ENCODE measurements around the gene ATP6V0C. TPM values are rescaled to one million over a fixed set of nuclear protein-coding genes. Genes with fewer than 3 reads are reported as not detected.

Gene ATP6V0C
- total RNA-seq, 8 experiments from 2014 or later, result 24.7 to 75.3 (median 47.4) TPM

- peak in 7 of 8 experiments; percentile 5 to 81 (median 76) for ATAC-seq (replicated peaks in 6 of 8)
- Histone ChIP-seq H3K27ac (no peak overlapping the region), H3K4me3 (no peak overlapping the region), H3K4me1 (replicated peaks in 1 of 2) (peaks cover 3 to 15% of the 10 kb centered on the region in 2 donors)
- 23 to 100% (median 55%) methylated on average over 4 to 13 of the region's 29 CpGs; no CpG with 5 or more reads in 6 of the 10 experiments for WGBS, 10 experiments
- in situ Hi-C loops (cut with MboI; ENCODE audit: low pct_unique_long_range_greater_than_20kb in 2 of 9, low sequenced_read_pairs in 9 of 9, unreplicated experiment in 9 of 9), result loop anchor here in 1 of 9 experiments (25.0 kb wide), 1 partner anchor 150 kb away; the partner anchor contains the start of gene ABCA3
Observed at GRCh38 chr16:2486645-2487516, 26.9 kb upstream of the ATP6V0C start.

- peak in 1 of 8 experiments; percentile 6 for ATAC-seq (replicated peaks in 6 of 8)
- Histone ChIP-seq H3K27ac (no peak overlapping the region), H3K4me3 (no peak overlapping the region), H3K4me1 (replicated peaks in 1 of 2) (peaks cover 3 to 15% of the 10 kb centered on the region in 2 donors)
- in situ Hi-C loops (cut with MboI; ENCODE audit: low pct_unique_long_range_greater_than_20kb in 2 of 9, low sequenced_read_pairs in 9 of 9, unreplicated experiment in 9 of 9), result loop anchor here in 1 of 9 experiments (25.0 kb wide), 1 partner anchor 150 kb away; the partner anchor contains the start of gene ABCA3
- WGBS, 10 experiments, result 20 to 100% (median 81%) methylated on average over 1 to 5 of the region's 8 CpGs; no CpG with 5 or more reads in 6 of the 10 experiments
Observed at GRCh38 chr16:2487517-2487842, 26.3 kb upstream of the ATP6V0C start.

GRCh38 chr16:2487903-2488531 lies 25.7 kb upstream of the ATP6V0C start:
- Histone ChIP-seq H3K4me1 (replicated peaks in 1 of 2) (peaks cover 3 to 15% of the 10 kb centered on the region in 2 donors), H3K4me3 (no peak overlapping the region), H3K27ac (no peak overlapping the region)
- in situ Hi-C loops (cut with MboI; ENCODE audit: low pct_unique_long_range_greater_than_20kb in 2 of 9, low sequenced_read_pairs in 9 of 9, unreplicated experiment in 9 of 9), result loop anchor here in 1 of 9 experiments (25.0 kb wide), 1 partner anchor 151 kb away; the partner anchor contains the start of gene ABCA3
- ATAC-seq (replicated peaks in 6 of 8), result peak in 1 of 8 experiments; percentile 18
- 60 to 100% (median 83%) methylated on average over 1 to 4 of the region's 15 CpGs; no CpG with 5 or more reads in 1 of the 10 experiments for WGBS, 10 experiments

- in situ Hi-C loops (cut with MboI; ENCODE audit: low pct_unique_long_range_greater_than_20kb in 2 of 9, low sequenced_read_pairs in 9 of 9, unreplicated experiment in 9 of 9), result loop anchor here in 1 of 9 experiments (25.0 kb wide), 1 partner anchor 152 kb away; the partner anchor contains the start of gene ABCA3
- ATAC-seq (replicated peaks in 6 of 8), result no peak
- Histone ChIP-seq H3K27ac (no peak overlapping the region), H3K4me1 (replicated peaks in 1 of 2) (peaks cover 3 to 15% of the 10 kb centered on the region in 2 donors), H3K4me3 (no peak overlapping the region)
- WGBS, 10 experiments, result 83 to 97% (median 89%) methylated on average over 2 to 7 of the region's 16 CpGs; no CpG with 5 or more reads in 4 of the 10 experiments
Observed at GRCh38 chr16:2489581-2489980, 24.2 kb upstream of the ATP6V0C start.

GRCh38 chr16:2490190-2491105 lies 23.3 kb upstream of the ATP6V0C start:
- Histone ChIP-seq H3K4me1 (replicated peaks in 1 of 2) (peaks cover 0 to 6% of the 10 kb centered on the region in 2 donors), H3K27ac (no peak overlapping the region), H3K4me3 (no peak overlapping the region)
- WGBS, 10 experiments, result 40 to 96% (median 88%) methylated on average over 1 to 9 of the region's 23 CpGs; no CpG with 5 or more reads in 7 of the 10 experiments
- ATAC-seq (replicated peaks in 6 of 8), result peak in 1 of 8 experiments; percentile 44
- in situ Hi-C loops (cut with MboI; ENCODE audit: low pct_unique_long_range_greater_than_20kb in 2 of 9, low sequenced_read_pairs in 9 of 9, unreplicated experiment in 9 of 9), result loop anchor here in 1 of 9 experiments (25.0 kb wide), 1 partner anchor 153 kb away; the partner anchor contains the start of gene ABCA3

GRCh38 chr16:2492292-2492691 lies 21.5 kb upstream of the ATP6V0C start:
- H3K4me3 ChIP-seq, result no peak overlapping the region
- peaks cover 8 to 10% of the 10 kb centered on the region in 2 donors for H3K4me1 ChIP-seq (replicated peaks in 1 of 2)
- no peak for ATAC-seq (replicated peaks in 6 of 8)
- 84 to 96% (median 90%) methylated on average over 4 to 10 of the region's 13 CpGs; no CpG with 5 or more reads in 4 of the 10 experiments for WGBS, 10 experiments
- in situ Hi-C loops (cut with MboI; ENCODE audit: low pct_unique_long_range_greater_than_20kb in 2 of 9, low sequenced_read_pairs in 9 of 9, unreplicated experiment in 9 of 9), result loop anchor here in 1 of 9 experiments (25.0 kb wide), 1 partner anchor 155 kb away; the partner anchor contains the start of gene ABCA3
- H3K27ac ChIP-seq, result no peak overlapping the region

- in situ Hi-C loops (cut with MboI; ENCODE audit: low pct_unique_long_range_greater_than_20kb in 2 of 9, low sequenced_read_pairs in 9 of 9, unreplicated experiment in 9 of 9), result loop anchor here in 1 of 9 experiments (25.0 kb wide), 1 partner anchor 156 kb away; the partner anchor contains the start of gene ABCA3
Observed at GRCh38 chr16:2493605-2494004, 20.1 kb upstream of the ATP6V0C start.

GRCh38 chr16:2494616-2495015 lies 19.1 kb upstream of the ATP6V0C start:
- no peak for ATAC-seq (replicated peaks in 6 of 8)

More at GRCh38 chr16:2493605-2494004, 20.1 kb upstream of the ATP6V0C start:
- peaks cover 14 to 15% of the 10 kb centered on the region in 2 donors for H3K4me1 ChIP-seq (replicated peaks in 1 of 2)
- H3K27ac ChIP-seq, result no peak overlapping the region
- WGBS, 10 experiments, result 60 to 100% (median 100%) methylated on average over 1 to 5 of the region's 6 CpGs; no CpG with 5 or more reads in 2 of the 10 experiments
- H3K4me3 ChIP-seq, result no peak overlapping the region
- ATAC-seq (replicated peaks in 6 of 8), result no peak

GRCh38 chr16:2495041-2495440 lies 18.7 kb upstream of the ATP6V0C start:
- Histone ChIP-seq H3K27ac (no peak overlapping the region), H3K4me1 (replicated peaks in 1 of 2) (peaks cover 14 to 15% of the 10 kb centered on the region in 2 donors), H3K4me3 (no peak overlapping the region)
- WGBS, 10 experiments, result 87 to 100% (median 100%) methylated on average over 1 to 4 of the region's 5 CpGs; no CpG with 5 or more reads in 4 of the 10 experiments
- in situ Hi-C loops (cut with MboI; ENCODE audit: low pct_unique_long_range_greater_than_20kb in 2 of 9, low sequenced_read_pairs in 9 of 9, unreplicated experiment in 9 of 9), result loop anchor here in 1 of 9 experiments (25.0 kb wide), 1 partner anchor 158 kb away; the partner anchor contains the start of gene ABCA3
- no peak for ATAC-seq (replicated peaks in 6 of 8)

More at GRCh38 chr16:2494616-2495015, 19.1 kb upstream of the ATP6V0C start:
- WGBS, 10 experiments, result 67 to 100% (median 93%) methylated on average over 1 to 5 of the region's 5 CpGs; no CpG with 5 or more reads in 2 of the 10 experiments
- Histone ChIP-seq H3K27ac (no peak overlapping the region), H3K4me3 (no peak overlapping the region), H3K4me1 (replicated peaks in 1 of 2) (peaks cover 14 to 15% of the 10 kb centered on the region in 2 donors)
- in situ Hi-C loops (cut with MboI; ENCODE audit: low pct_unique_long_range_greater_than_20kb in 2 of 9, low sequenced_read_pairs in 9 of 9, unreplicated experiment in 9 of 9), result loop anchor here in 1 of 9 experiments (25.0 kb wide), 1 partner anchor 157 kb away; the partner anchor contains the start of gene ABCA3

- H3K27ac ChIP-seq, result peak overlapping the region; percentile 61 to 85
- WGBS, 10 experiments, result 89 to 100% (median 96%) methylated on average over 1 to 28 of the region's 62 CpGs; no CpG with 5 or more reads in 4 of the 10 experiments
- peaks cover 16 to 18% of the 10 kb centered on the region in 2 donors for H3K4me1 ChIP-seq (replicated peaks in 1 of 2)
- H3K4me3 ChIP-seq, result no peak overlapping the region
- ATAC-seq (replicated peaks in 6 of 8), result no peak
- in situ Hi-C loops (cut with MboI; ENCODE audit: low pct_unique_long_range_greater_than_20kb in 2 of 9, low sequenced_read_pairs in 9 of 9, unreplicated experiment in 9 of 9), result loop anchor here in 1 of 9 experiments (25.0 kb wide), 1 partner anchor 159 kb away; the partner anchor contains the start of gene ABCA3
Observed at GRCh38 chr16:2496223-2497115, 17.3 kb upstream of the ATP6V0C start.

Measured in motor neuron (in vitro differentiated cells).